ENCODE measurements around the gene DIAPH2. TPM values are rescaled to one million over a fixed set of nuclear protein-coding genes. Genes with fewer than 3 reads are reported as not detected.

DIAPH2 gene
- total RNA-seq, 1 experiment from 2014 or later, result 10.4 TPM

DNA sequence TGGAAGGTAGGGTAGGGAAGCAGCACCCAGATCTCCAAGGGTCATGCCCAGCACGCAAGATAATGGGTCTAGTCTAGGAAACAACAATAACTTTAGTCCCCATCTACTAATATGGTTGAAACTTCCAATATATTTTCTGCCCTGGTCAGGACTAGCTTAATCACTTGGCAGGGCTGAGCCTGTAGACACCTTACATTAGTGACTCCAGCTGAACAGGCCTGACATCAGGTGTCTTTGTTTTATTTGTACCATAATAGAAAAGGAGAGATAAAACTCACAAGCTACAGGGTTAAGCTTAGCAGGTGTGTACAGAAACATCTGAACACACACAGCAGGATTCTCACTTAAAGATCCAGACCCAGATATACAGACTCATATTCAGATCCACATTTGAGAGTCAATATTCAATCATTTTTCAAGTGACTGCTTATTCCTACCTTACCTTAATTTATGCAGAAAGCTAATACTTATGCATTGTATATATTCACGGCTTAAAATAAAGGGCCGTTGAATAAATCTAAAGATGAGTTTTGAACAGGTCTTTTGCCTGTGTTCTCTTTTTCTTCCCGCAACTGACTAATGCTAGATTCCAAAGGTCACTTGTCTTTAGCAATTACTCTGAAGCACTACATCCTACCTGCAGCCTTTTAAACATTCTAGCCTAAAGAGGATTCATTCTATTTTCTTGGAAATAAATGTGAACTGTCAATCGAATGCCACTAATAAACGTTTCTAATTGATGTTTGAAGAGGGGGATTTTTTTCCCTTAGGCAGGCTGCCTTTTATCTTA is 944.4 kb downstream of the DIAPH2 start:
- Histone ChIP-seq H3K27me3 (replicated peaks; ENCODE audit: insufficient read depth, low read depth, low read length, poor library complexity) (no peaks in the 10 kb centered on the region), H3K36me3 (ENCODE audit: insufficient read depth, low read length, poor library complexity, severe bottlenecking) (no peaks in the 10 kb centered on the region), H3K27ac (ENCODE audit: low read depth, low read length, poor library complexity, severe bottlenecking) (no peak overlapping the region), H3K4me1 (ENCODE audit: insufficient read depth, low read length, poor library complexity, severe bottlenecking) (no peaks in the 10 kb centered on the region), H3K9me3 (ENCODE audit: low read depth, low read length, poor library complexity, severe bottlenecking) (no peaks in the 10 kb centered on the region), H3K4me3 (ENCODE audit: low read depth, low read length, poor library complexity, severe bottlenecking) (no peak overlapping the region)
- BruUV-seq (replicated peaks), result no TSS peak
- POLR2A ChIA-PET (ENCODE audit: low non-redundant PET), result no interaction called here
- CTCF ChIA-PET, result no interaction called here
- TF ChIP-seq EZH2 (IDR thresholded peaks at IDR 0.05; ENCODE audit: borderline replicate concordance, low read depth, low read length, poor library complexity, severe bottlenecking), result no peak
- TF ChIP-seq CTCF (conservative IDR thresholded peaks at IDR 0.05; ENCODE audit: low read depth, low read length), result no peak
- intact Hi-C loops (cut with micrococcal nuclease; ENCODE audit: unreplicated experiment), result no loop called here
- DNase-seq (ENCODE audit: low spot score), result no peak

DNA sequence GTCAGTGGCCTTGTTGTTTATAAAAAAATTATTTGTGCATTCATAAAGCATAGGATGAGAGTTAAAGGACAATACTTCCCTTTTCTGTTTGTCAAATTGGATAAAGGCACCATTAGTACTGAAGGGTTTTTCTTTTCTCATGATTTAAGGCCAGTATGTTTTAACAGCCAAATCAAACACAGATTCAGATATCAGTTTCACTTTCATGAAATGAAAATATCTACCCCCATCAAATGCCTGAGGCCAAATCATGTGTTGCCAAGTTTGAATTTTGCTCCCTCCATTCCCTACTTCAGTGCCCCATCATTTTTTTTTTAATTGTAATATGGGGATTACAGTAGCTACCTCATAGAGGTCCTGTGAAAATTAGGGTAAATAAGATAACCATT is 944.9 kb downstream of the DIAPH2 start:
- intact Hi-C loops (cut with micrococcal nuclease; ENCODE audit: unreplicated experiment), result no loop called here
- Histone ChIP-seq H3K4me1 (ENCODE audit: insufficient read depth, low read length, poor library complexity, severe bottlenecking) (no peaks in the 10 kb centered on the region), H3K27me3 (replicated peaks; ENCODE audit: insufficient read depth, low read depth, low read length, poor library complexity) (no peaks in the 10 kb centered on the region), H3K9me3 (ENCODE audit: low read depth, low read length, poor library complexity, severe bottlenecking) (no peaks in the 10 kb centered on the region), H3K27ac (ENCODE audit: low read depth, low read length, poor library complexity, severe bottlenecking) (no peak overlapping the region), H3K36me3 (ENCODE audit: insufficient read depth, low read length, poor library complexity, severe bottlenecking) (no peaks in the 10 kb centered on the region), H3K4me3 (ENCODE audit: low read depth, low read length, poor library complexity, severe bottlenecking) (no peak overlapping the region)
- POLR2A ChIA-PET (ENCODE audit: low non-redundant PET), result no interaction called here
- no peak for DNase-seq (ENCODE audit: low spot score)
- CTCF ChIA-PET, result no interaction called here
- no peak for TF ChIP-seq CTCF (conservative IDR thresholded peaks at IDR 0.05; ENCODE audit: low read depth, low read length)
- TF ChIP-seq EZH2 (IDR thresholded peaks at IDR 0.05; ENCODE audit: borderline replicate concordance, low read depth, low read length, poor library complexity, severe bottlenecking), result no peak
- no TSS peak for BruUV-seq (replicated peaks)

- CTCF ChIA-PET, result no interaction called here
- Histone ChIP-seq H3K9me3 (ENCODE audit: low read depth, low read length, poor library complexity, severe bottlenecking) (no peaks in the 10 kb centered on the region), H3K4me3 (ENCODE audit: low read depth, low read length, poor library complexity, severe bottlenecking) (no peak overlapping the region), H3K4me1 (ENCODE audit: insufficient read depth, low read length, poor library complexity, severe bottlenecking) (no peaks in the 10 kb centered on the region), H3K27ac (ENCODE audit: low read depth, low read length, poor library complexity, severe bottlenecking) (no peak overlapping the region), H3K27me3 (replicated peaks; ENCODE audit: insufficient read depth, low read depth, low read length, poor library complexity) (no peaks in the 10 kb centered on the region), H3K36me3 (ENCODE audit: insufficient read depth, low read length, poor library complexity, severe bottlenecking) (no peaks in the 10 kb centered on the region)
- no TSS peak for BruUV-seq (replicated peaks)
- intact Hi-C loops (cut with micrococcal nuclease; ENCODE audit: unreplicated experiment), result no loop called here
- DNase-seq (ENCODE audit: low spot score), result no peak
- POLR2A ChIA-PET (ENCODE audit: low non-redundant PET), result no interaction called here
- TF ChIP-seq EZH2 (IDR thresholded peaks at IDR 0.05; ENCODE audit: borderline replicate concordance, low read depth, low read length, poor library complexity, severe bottlenecking), result no peak
Measured at GRCh38 chrX:97633798-97634197, 949.2 kb downstream of the DIAPH2 start.
